ENCODE measurements around the gene ACOX1. TPM values are rescaled to one million over a fixed set of nuclear protein-coding genes. Genes with fewer than 3 reads are reported as not detected.

ACOX1 gene
- total RNA-seq, 3 donors from 2014 or later (not counting 1 experiment from before 2014, with no cell fraction given) = 22.8 to 48.2 (median 28.2) TPM

DNA sequence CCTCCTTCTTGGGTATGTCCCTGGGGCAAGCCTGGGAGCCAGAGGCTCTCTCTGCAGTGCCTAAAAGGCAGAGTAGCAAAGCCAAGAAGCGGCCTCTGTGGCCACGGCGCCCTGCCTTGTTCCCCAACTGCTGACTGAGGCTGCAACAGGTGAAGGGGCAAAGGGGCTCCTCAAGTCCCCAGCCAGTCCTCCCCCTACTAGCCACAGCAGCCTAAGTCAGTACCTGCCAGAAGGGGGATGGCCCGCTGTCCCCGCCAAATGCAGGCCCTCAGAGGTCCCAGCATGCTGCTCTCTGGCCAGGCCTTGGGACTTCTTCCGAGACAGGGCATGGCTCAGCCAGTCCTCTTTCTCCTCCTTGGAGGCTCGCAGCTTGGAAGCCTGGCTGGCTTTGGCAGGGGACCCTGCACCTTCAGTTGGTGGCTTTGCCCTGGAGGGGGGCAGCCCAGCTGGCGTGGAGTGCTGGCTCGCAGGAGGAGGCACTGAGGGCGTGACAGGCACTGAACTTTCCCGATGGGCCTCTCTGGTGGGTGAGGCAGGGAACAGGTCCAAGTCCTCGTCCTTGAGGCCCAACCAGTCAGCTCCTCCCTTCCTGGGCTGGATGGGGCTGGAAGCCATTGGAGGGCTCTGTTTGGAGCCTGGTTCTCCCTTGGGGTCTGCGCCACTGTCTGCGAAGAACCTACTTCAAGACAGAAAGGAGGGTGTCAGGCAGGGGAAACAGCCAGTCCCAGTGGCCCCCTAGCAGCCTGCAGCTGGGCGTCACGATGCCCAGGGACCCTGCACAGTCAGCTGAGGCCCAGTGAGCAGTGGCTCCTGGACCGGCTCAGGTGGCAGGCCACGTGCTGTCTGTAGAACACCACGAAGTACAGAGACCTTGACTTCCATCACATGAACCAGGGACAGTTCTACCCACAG is 55.7 kb downstream of the ACOX1 start:
- DNase-seq (no peak), ATAC-seq (no peak)
- Histone ChIP-seq H3K4me3 (ENCODE audit: low read length) (no peak overlapping the region), H3K27ac (ENCODE audit: low read length) (no peak overlapping the region), H3K9me3 (ENCODE audit: control insufficient read depth, insufficient read depth, low read length) (no peaks in the 10 kb centered on the region), H3K4me1 (ENCODE audit: control insufficient read depth, insufficient read depth, low read length) (no peaks in the 10 kb centered on the region), H3K27me3 (ENCODE audit: control insufficient read depth, insufficient read depth, low read length) (no peaks in the 10 kb centered on the region), H3K36me3 (ENCODE audit: control insufficient read depth, insufficient read depth, low read length) (no peaks in the 10 kb centered on the region)
- WGBS (ENCODE audit: insufficient coverage) = 94% methylated on average over 19 of the region's 19 CpGs
- Mint-ChIP-seq H3K4me1 (no peaks in the 10 kb centered on the region), H3K9me3 (no peaks in the 10 kb centered on the region), H3K4me3 (no peak overlapping the region), H3K27me3 (ENCODE audit: low read depth in 2 of 2) (no peaks in the 10 kb centered on the region), H3K36me3 (no peaks in the 10 kb centered on the region), H3K27ac (no peak overlapping the region)
- intact Hi-C loops (cut with micrococcal nuclease) = no loop called here
- TF ChIP-seq, protein P1, sequence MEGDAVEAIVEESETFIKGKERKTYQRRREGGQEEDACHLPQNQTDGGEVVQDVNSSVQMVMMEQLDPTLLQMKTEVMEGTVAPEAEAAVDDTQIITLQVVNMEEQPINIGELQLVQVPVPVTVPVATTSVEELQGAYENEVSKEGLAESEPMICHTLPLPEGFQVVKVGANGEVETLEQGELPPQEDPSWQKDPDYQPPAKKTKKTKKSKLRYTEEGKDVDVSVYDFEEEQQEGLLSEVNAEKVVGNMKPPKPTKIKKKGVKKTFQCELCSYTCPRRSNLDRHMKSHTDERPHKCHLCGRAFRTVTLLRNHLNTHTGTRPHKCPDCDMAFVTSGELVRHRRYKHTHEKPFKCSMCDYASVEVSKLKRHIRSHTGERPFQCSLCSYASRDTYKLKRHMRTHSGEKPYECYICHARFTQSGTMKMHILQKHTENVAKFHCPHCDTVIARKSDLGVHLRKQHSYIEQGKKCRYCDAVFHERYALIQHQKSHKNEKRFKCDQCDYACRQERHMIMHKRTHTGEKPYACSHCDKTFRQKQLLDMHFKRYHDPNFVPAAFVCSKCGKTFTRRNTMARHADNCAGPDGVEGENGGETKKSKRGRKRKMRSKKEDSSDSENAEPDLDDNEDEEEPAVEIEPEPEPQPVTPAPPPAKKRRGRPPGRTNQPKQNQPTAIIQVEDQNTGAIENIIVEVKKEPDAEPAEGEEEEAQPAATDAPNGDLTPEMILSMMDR (IDR thresholded peaks at IDR 0.05) = no peak

DNA sequence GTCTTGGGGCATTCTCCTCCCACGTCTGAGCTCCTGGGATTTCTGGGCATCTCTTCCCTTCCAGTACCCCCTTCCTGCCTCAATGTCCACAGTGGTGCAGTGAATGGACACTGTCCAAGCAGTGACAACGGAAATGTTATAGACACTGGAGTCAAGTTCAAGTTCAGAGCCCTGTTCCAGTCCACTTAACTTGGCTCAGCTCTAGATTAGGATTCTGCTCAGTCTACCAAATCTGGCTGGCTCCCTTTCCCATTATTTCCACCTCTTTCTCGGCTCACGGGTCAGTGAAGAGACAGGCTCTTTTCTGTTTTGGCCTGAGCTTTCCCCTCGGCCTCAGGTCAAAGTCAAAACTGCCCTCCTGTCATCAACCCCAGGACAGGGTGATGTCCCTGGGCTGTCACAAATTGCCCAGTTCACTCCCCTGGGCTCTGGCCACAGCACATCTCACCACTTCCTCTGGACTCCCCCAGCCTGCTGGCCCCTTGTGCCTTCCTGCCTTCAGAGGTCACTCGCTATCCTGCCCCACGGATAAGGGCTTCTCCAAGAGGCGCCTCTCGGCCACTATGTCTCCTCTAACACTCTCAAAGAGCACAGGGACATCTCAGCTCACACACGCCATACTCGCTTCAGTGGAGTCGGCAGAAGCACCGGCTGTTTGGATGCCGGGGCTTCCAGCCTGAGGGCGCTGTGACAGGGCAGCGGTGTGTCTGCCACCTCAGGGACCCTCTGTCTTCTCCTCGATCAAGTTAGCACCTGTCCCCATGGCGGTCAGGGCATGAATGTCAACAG is 56.6 kb downstream of the ACOX1 start:
- intact Hi-C loops (cut with micrococcal nuclease) = no loop called here
- ATAC-seq = no peak
- H3K36me3 ChIP-seq (ENCODE audit: control insufficient read depth, insufficient read depth, low read length) = no peaks in the 10 kb centered on the region

DNA sequence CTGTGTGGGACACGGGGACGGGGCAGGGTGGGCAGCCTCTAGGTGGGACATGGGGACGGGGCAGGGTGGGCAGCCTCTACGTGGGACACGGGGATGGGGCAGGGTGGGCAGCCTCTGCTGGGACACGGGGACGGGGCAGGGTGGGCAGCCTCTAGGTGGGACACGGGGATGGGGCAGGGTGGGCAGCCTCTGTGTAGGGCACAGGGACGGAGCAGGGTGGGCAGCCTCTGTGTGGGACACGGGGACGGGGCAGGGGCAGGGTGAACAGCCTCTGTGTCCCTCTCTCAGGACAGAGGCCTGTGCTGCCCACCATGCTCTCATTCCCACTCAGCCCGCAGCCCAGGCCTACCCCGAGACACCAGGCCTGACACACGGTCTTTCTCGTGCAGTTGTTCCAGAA is 57.4 kb downstream of the ACOX1 start:
- no peak overlapping the region for H3K4me3 ChIP-seq (ENCODE audit: low read length)
- H3K27me3 ChIP-seq (ENCODE audit: control insufficient read depth, insufficient read depth, low read length) = no peaks in the 10 kb centered on the region
- H3K9me3 Mint-ChIP-seq = no peaks in the 10 kb centered on the region
- H3K27me3 Mint-ChIP-seq (ENCODE audit: low read depth in 2 of 2) = no peaks in the 10 kb centered on the region
- peaks cover 0 to 5% of the 10 kb centered on the region in 2 donors for H3K4me1 Mint-ChIP-seq
- H3K36me3 Mint-ChIP-seq = no peaks in the 10 kb centered on the region
- H3K9me3 ChIP-seq (ENCODE audit: control insufficient read depth, insufficient read depth, low read length) = no peaks in the 10 kb centered on the region
- peaks cover 11% of the 10 kb centered on the region for H3K4me1 ChIP-seq (ENCODE audit: control insufficient read depth, insufficient read depth, low read length)
- H3K4me3 Mint-ChIP-seq = no peak overlapping the region
- DNase-seq = no peak
- no peaks in the 10 kb centered on the region for H3K36me3 ChIP-seq (ENCODE audit: control insufficient read depth, insufficient read depth, low read length)
- no peak for ATAC-seq
- WGBS (ENCODE audit: insufficient coverage) = 94% methylated on average over 15 of the region's 15 CpGs
- no peak overlapping the region for H3K27ac Mint-ChIP-seq
- TF ChIP-seq, protein P1 (IDR thresholded peaks at IDR 0.05) = no peak
- intact Hi-C loops (cut with micrococcal nuclease) = no loop called here
- H3K27ac ChIP-seq (ENCODE audit: low read length) = no peak overlapping the region

More for the DNA sequence above, 56.6 kb downstream of the ACOX1 start:
- H3K4me1 ChIP-seq (ENCODE audit: control insufficient read depth, insufficient read depth, low read length) = peaks cover 7% of the 10 kb centered on the region
- Mint-ChIP-seq H3K9me3 (no peaks in the 10 kb centered on the region), H3K27me3 (ENCODE audit: low read depth in 2 of 2) (no peaks in the 10 kb centered on the region), H3K4me3 (no peak overlapping the region), H3K36me3 (no peaks in the 10 kb centered on the region), H3K4me1 (peaks cover 0 to under 1% of the 10 kb centered on the region in 2 donors), H3K27ac (no peak overlapping the region)
- no peak for DNase-seq
- no peak overlapping the region for H3K27ac ChIP-seq (ENCODE audit: low read length)
- H3K9me3 ChIP-seq (ENCODE audit: control insufficient read depth, insufficient read depth, low read length) = no peaks in the 10 kb centered on the region
- no peaks in the 10 kb centered on the region for H3K27me3 ChIP-seq (ENCODE audit: control insufficient read depth, insufficient read depth, low read length)
- H3K4me3 ChIP-seq (ENCODE audit: low read length) = no peak overlapping the region
- TF ChIP-seq, protein P1 (IDR thresholded peaks at IDR 0.05) = no peak
- WGBS (ENCODE audit: insufficient coverage) = 94% methylated on average over 18 of the region's 18 CpGs
